GM19099 (cell line): ENCODE results near the gene CPTP.

ENCODE experiments used
- POLR2A ChIP-seq: IDR thresholded peaks from 3 replicates; pipeline ENCODE4 v1.6.1; 2011; ENCODE audit warnings: low read depth; ENCODE audit not compliant: insufficient read length; ENCODE audit errors: extremely low read depth

The CPTP gene

GRCh38 chr1:1353389-1354151 lies 29.0 kb downstream of the CPTP start:
- no peak for TF ChIP-seq POLR2A

- no peak for TF ChIP-seq POLR2A
Measured at GRCh38 chr1:1354271-1355247, 30.0 kb downstream of the CPTP start.

- TF ChIP-seq POLR2A = no peak
Measured at GRCh38 chr1:1355416-1355815, 30.8 kb downstream of the CPTP start.

GRCh38 chr1:1356166-1356795 lies 31.7 kb downstream of the CPTP start:
- TF ChIP-seq POLR2A = no peak

GRCh38 chr1:1356796-1357401 lies 32.3 kb downstream of the CPTP start:
- TF ChIP-seq POLR2A = no peak

- no peak for TF ChIP-seq POLR2A
Measured at GRCh38 chr1:1357871-1358432, 33.4 kb downstream of the CPTP start.

GRCh38 chr1:1358433-1359271 lies 34.0 kb downstream of the CPTP start, which contains the start of gene MXRA8:
Gene MXRA8 (minus strand): TSS chr1:1358555. CDS start chr1:1358504, 51 bp downstream.
- no peak for TF ChIP-seq POLR2A

GRCh38 chr1:1359308-1359663 lies 34.7 kb downstream of the CPTP start:
- TF ChIP-seq POLR2A = no peak

- no peak for TF ChIP-seq POLR2A
Measured at GRCh38 chr1:1359664-1360468, 35.3 kb downstream of the CPTP start.

- TF ChIP-seq POLR2A = no peak
Measured at GRCh38 chr1:1360506-1361169, 36.0 kb downstream of the CPTP start.

- TF ChIP-seq POLR2A = no peak
Measured at GRCh38 chr1:1361233-1361981, 36.8 kb downstream of the CPTP start.

- TF ChIP-seq POLR2A = no peak
Measured at GRCh38 chr1:1361982-1362423, 37.4 kb downstream of the CPTP start.
